Measurements from ENCODE around the gene CYFIP1.

GRCh38 chr15:22973286-22973685 lies 6.9 kb downstream of the CYFIP1 start:
- TF ChIP-seq ZNF232 (CRISPR knock-in tag; IDR thresholded peaks at IDR 0.05): no peak
- TF ChIP-seq TEAD1 (CRISPR knock-in tag; IDR thresholded peaks at IDR 0.05): no peak
- TF ChIP-seq, protein P1, sequence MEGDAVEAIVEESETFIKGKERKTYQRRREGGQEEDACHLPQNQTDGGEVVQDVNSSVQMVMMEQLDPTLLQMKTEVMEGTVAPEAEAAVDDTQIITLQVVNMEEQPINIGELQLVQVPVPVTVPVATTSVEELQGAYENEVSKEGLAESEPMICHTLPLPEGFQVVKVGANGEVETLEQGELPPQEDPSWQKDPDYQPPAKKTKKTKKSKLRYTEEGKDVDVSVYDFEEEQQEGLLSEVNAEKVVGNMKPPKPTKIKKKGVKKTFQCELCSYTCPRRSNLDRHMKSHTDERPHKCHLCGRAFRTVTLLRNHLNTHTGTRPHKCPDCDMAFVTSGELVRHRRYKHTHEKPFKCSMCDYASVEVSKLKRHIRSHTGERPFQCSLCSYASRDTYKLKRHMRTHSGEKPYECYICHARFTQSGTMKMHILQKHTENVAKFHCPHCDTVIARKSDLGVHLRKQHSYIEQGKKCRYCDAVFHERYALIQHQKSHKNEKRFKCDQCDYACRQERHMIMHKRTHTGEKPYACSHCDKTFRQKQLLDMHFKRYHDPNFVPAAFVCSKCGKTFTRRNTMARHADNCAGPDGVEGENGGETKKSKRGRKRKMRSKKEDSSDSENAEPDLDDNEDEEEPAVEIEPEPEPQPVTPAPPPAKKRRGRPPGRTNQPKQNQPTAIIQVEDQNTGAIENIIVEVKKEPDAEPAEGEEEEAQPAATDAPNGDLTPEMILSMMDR (IDR thresholded peaks at IDR 0.05): no peak
- TF ChIP-seq CREB1 (CRISPR knock-in tag; IDR thresholded peaks at IDR 0.05): no peak
- no peak for TF ChIP-seq NR1H2 (CRISPR knock-in tag; IDR thresholded peaks at IDR 0.05)
- no peak for TF ChIP-seq OVOL2 (CRISPR knock-in tag; IDR thresholded peaks at IDR 0.05; ENCODE audit: borderline replicate concordance)
- TF ChIP-seq, protein P2, sequence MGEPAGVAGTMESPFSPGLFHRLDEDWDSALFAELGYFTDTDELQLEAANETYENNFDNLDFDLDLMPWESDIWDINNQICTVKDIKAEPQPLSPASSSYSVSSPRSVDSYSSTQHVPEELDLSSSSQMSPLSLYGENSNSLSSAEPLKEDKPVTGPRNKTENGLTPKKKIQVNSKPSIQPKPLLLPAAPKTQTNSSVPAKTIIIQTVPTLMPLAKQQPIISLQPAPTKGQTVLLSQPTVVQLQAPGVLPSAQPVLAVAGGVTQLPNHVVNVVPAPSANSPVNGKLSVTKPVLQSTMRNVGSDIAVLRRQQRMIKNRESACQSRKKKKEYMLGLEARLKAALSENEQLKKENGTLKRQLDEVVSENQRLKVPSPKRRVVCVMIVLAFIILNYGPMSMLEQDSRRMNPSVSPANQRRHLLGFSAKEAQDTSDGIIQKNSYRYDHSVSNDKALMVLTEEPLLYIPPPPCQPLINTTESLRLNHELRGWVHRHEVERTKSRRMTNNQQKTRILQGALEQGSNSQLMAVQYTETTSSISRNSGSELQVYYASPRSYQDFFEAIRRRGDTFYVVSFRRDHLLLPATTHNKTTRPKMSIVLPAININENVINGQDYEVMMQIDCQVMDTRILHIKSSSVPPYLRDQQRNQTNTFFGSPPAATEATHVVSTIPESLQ (CRISPR knock-in tag; IDR thresholded peaks at IDR 0.05): no peak
- TF ChIP-seq, protein P3, sequence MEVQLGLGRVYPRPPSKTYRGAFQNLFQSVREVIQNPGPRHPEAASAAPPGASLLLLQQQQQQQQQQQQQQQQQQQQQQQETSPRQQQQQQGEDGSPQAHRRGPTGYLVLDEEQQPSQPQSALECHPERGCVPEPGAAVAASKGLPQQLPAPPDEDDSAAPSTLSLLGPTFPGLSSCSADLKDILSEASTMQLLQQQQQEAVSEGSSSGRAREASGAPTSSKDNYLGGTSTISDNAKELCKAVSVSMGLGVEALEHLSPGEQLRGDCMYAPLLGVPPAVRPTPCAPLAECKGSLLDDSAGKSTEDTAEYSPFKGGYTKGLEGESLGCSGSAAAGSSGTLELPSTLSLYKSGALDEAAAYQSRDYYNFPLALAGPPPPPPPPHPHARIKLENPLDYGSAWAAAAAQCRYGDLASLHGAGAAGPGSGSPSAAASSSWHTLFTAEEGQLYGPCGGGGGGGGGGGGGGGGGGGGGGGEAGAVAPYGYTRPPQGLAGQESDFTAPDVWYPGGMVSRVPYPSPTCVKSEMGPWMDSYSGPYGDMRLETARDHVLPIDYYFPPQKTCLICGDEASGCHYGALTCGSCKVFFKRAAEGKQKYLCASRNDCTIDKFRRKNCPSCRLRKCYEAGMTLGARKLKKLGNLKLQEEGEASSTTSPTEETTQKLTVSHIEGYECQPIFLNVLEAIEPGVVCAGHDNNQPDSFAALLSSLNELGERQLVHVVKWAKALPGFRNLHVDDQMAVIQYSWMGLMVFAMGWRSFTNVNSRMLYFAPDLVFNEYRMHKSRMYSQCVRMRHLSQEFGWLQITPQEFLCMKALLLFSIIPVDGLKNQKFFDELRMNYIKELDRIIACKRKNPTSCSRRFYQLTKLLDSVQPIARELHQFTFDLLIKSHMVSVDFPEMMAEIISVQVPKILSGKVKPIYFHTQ (CRISPR knock-in tag; IDR thresholded peaks at IDR 0.05): no peak
- TF ChIP-seq, protein P4, sequence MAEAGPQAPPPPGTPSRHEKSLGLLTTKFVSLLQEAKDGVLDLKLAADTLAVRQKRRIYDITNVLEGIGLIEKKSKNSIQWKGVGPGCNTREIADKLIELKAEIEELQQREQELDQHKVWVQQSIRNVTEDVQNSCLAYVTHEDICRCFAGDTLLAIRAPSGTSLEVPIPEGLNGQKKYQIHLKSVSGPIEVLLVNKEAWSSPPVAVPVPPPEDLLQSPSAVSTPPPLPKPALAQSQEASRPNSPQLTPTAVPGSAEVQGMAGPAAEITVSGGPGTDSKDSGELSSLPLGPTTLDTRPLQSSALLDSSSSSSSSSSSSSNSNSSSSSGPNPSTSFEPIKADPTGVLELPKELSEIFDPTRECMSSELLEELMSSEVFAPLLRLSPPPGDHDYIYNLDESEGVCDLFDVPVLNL (CRISPR knock-in tag; IDR thresholded peaks at IDR 0.05; ENCODE audit: borderline replicate concordance, low read depth): no peak
- no peak for TF ChIP-seq NFE2L1 (CRISPR knock-in tag; IDR thresholded peaks at IDR 0.05)
- TF ChIP-seq TEAD4 (CRISPR knock-in tag; IDR thresholded peaks at IDR 0.05): no peak
- TF ChIP-seq FOXK1 (CRISPR knock-in tag; IDR thresholded peaks at IDR 0.05): no peak
- TF ChIP-seq MAX (CRISPR knock-in tag; IDR thresholded peaks at IDR 0.05): no peak
- TF ChIP-seq, protein P5, sequence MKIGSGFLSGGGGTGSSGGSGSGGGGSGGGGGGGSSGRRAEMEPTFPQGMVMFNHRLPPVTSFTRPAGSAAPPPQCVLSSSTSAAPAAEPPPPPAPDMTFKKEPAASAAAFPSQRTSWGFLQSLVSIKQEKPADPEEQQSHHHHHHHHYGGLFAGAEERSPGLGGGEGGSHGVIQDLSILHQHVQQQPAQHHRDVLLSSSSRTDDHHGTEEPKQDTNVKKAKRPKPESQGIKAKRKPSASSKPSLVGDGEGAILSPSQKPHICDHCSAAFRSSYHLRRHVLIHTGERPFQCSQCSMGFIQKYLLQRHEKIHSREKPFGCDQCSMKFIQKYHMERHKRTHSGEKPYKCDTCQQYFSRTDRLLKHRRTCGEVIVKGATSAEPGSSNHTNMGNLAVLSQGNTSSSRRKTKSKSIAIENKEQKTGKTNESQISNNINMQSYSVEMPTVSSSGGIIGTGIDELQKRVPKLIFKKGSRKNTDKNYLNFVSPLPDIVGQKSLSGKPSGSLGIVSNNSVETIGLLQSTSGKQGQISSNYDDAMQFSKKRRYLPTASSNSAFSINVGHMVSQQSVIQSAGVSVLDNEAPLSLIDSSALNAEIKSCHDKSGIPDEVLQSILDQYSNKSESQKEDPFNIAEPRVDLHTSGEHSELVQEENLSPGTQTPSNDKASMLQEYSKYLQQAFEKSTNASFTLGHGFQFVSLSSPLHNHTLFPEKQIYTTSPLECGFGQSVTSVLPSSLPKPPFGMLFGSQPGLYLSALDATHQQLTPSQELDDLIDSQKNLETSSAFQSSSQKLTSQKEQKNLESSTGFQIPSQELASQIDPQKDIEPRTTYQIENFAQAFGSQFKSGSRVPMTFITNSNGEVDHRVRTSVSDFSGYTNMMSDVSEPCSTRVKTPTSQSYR (CRISPR knock-in tag; IDR thresholded peaks at IDR 0.05): no peak

Measured in WTC11 (cell line).